ENCODE data around the gene C13orf42.

DNA sequence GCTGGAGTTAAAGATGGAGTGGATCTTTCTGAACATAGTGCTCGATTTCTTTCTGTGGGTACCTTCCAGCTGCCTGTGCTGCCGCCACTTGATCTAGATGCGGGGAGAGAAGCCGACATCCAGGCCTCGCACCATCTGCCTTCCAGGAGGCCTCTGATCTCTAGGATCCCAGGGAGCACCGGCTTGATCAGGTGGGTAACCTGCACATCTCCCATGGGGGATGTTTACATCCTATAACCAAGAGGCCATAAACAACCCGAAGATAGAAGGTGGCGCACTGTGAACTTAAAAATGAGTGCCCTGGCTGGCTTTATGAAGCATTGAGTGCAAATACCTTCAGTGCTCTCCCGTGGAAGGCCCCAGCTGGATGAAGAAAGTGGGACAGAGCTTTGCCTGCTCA, at the start of gene C13orf42:
- no peak for TF ChIP-seq POLR2A (IDR thresholded peaks at IDR 0.05)
- TF ChIP-seq, protein P1, sequence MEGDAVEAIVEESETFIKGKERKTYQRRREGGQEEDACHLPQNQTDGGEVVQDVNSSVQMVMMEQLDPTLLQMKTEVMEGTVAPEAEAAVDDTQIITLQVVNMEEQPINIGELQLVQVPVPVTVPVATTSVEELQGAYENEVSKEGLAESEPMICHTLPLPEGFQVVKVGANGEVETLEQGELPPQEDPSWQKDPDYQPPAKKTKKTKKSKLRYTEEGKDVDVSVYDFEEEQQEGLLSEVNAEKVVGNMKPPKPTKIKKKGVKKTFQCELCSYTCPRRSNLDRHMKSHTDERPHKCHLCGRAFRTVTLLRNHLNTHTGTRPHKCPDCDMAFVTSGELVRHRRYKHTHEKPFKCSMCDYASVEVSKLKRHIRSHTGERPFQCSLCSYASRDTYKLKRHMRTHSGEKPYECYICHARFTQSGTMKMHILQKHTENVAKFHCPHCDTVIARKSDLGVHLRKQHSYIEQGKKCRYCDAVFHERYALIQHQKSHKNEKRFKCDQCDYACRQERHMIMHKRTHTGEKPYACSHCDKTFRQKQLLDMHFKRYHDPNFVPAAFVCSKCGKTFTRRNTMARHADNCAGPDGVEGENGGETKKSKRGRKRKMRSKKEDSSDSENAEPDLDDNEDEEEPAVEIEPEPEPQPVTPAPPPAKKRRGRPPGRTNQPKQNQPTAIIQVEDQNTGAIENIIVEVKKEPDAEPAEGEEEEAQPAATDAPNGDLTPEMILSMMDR (IDR thresholded peaks at IDR 0.05): no peak
